GM19328 (cell line): ENCODE data around the gene TNFAIP6.
"Not testable (repeated sequence)": the region's sequence is repeated elsewhere in the genome, so short reads cannot be mapped to it uniquely, and the experiment has no call there.

ENCODE experiments used
- ATAC-seq: cut with Tn5 transposase; IDR thresholded peaks from one replicate; pipeline ENCODE4 v1.9.1; 2021; ENCODE audit warnings: mild to moderate bottlenecking, moderate library complexity; ENCODE audit not compliant: unreplicated experiment

TNFAIP6 gene, protein sequence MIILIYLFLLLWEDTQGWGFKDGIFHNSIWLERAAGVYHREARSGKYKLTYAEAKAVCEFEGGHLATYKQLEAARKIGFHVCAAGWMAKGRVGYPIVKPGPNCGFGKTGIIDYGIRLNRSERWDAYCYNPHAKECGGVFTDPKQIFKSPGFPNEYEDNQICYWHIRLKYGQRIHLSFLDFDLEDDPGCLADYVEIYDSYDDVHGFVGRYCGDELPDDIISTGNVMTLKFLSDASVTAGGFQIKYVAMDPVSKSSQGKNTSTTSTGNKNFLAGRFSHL

DNA sequence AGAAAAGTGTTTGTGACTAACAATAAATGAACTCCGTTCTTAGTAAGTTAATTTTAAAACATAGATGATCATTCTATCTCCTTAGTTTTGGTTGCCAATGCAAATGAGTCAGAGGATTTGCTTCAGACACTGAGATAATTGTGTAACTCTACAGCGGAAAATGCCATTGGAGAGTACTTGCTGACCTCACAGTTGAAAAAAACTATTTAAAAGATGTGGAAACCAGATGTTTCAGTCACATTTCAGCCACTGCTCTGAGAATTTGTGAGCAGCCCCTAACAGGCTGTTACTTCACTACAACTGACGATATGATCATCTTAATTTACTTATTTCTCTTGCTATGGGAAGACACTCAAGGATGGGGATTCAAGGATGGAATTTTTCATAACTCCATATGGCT, at the start of gene TNFAIP6:
Gene TNFAIP6 (plus strand): TSS at position 234 of the 400 bp plus-strand sequence. CDS start 75 bp downstream, at position 309.
- ATAC-seq = no peak

DNA sequence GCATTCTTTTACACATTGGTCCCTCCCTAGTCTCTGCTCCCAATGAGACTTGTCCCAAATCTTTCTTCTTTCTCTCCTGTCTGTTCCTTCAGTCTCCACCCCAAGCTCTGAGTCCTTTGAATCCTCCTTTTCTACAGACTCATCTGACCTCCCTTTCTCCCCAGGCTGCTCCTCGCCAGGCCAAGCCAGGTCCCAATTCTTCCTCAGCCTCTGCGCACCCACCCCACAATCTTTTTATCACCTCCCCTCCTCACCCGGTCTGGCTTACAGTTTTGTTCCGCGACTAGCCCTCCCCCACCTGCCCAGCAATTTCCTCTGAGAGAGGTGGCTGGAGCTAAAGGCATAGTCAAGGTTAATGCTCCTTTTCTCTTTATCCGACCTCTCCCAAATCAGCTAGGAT, 47.1 kb upstream of the TNFAIP6 start:
- not testable (repeated sequence) for ATAC-seq

DNA sequence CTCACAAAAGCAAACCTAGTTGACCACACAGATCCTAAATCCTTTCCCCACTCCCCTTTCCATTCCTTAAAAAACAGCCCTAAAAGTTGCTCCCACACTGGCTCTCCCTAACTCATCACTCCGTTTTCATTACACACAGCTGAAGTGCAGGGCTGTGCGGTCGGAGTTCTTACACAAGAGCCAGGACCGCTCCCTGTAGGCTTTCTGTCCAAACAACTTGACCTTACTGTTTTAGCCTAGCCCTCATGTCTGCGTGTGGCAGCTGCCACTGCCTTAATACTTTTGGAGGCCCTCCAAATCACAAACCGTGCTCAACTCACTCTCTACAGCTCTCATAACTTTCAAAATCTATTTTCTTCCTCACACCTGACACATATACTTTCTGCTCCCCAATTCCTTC, 45.0 kb upstream of the TNFAIP6 start:
- ATAC-seq = not testable (repeated sequence)

DNA sequence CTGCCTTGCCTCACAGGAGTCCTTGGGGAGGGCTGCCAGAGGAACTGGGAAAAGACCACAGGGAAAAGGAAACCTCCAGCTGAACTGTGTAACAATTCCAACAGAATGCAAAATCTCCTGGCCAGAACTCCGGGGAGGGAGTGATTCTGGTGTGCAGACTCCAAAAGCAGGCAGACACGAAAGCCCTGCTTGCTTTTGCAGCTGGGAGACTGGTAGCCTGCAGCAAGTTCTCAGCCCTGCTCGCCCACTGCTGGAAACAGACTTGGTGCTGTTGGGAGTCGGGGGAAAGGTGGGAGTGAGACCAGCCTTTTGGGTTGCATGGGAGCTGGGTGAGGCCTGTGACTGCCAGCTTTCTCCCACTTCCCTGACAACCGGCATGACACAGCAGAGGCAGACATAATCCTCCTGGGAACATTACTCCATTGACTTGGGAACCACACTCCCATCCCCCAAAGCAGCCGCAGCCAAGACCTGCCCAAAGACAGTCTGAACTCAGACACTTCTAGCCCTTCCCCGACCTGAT, 42.0 kb upstream of the TNFAIP6 start:
- ATAC-seq = no peak

DNA sequence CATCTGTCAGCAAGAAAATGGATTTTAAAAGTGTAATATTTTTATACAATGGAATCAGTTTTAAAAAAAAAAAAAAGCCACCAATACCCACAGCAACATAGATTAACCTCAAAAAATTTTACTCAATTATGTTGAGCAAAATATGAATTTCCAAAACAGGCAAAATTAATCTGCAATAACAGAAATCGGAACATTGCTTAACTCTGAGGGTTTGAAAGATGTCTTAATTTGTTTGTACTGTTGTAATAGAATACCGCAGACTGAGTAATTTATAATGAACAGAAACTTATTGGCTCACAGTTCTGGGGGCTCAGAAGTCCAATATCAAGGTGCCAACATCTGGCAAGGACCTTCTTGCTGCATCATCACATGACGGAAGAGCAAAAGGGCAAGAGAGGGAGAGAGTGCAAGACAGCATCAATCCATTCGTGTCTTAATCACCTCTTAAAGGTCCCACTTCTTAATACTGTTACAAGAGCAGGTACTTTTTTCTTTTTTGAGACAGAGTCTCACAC, 31.8 kb upstream of the TNFAIP6 start:
- no peak for ATAC-seq

DNA sequence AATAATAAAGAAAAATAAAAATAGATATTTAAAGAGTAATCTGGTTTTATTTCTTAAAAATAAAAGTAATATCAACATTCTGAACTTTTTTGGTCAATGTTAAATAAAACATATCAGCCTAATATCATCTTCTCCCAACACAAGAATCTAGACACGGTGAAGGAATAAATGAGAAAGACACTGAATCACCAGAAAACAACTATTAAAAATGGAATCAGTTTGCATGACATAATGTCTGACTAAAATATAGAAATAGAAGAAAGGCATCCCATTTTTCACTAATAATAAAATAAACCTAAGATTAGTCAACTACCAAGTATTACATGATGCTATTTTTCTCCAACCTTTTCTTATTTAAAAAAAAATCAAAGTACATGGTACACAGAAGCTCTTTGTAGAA, 30.8 kb upstream of the TNFAIP6 start:
- no peak for ATAC-seq

DNA sequence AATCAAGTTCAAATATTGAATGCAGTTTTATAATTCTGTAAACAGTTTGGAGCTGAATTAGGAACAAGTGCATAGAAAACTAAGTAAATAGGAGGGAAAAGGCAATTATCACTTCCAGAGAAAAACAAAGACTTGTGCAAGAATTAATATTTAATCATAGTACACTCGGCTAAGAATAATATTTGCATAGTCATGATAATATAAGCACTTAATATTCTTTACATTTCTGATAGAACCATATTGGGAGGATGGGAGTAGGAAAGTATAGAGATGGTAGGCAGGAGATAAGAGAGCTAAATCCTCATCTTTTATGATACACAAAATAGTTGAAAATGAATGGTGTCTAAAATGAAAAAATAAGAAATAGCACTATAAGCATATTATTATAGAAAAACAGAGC, 27.4 kb upstream of the TNFAIP6 start:
- no peak for ATAC-seq

DNA sequence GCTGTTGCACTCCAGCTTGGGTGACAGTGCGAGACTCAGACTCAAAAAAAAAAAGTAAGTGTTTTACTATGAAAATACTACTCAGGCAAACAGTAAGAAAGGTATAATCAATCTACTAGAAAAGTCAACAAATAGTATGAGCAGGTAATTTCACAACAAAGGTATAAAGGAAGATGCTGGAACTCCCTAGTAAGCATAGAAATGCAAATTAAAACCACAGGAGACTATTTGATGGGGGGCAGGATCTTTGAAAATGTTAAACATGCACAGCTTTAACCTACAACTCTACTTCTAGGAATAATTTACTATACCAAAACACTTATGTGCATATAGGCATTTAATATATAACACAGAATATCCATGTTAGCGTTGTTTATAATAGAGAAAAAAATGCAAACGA, 24.3 kb upstream of the TNFAIP6 start:
- no peak for ATAC-seq

DNA sequence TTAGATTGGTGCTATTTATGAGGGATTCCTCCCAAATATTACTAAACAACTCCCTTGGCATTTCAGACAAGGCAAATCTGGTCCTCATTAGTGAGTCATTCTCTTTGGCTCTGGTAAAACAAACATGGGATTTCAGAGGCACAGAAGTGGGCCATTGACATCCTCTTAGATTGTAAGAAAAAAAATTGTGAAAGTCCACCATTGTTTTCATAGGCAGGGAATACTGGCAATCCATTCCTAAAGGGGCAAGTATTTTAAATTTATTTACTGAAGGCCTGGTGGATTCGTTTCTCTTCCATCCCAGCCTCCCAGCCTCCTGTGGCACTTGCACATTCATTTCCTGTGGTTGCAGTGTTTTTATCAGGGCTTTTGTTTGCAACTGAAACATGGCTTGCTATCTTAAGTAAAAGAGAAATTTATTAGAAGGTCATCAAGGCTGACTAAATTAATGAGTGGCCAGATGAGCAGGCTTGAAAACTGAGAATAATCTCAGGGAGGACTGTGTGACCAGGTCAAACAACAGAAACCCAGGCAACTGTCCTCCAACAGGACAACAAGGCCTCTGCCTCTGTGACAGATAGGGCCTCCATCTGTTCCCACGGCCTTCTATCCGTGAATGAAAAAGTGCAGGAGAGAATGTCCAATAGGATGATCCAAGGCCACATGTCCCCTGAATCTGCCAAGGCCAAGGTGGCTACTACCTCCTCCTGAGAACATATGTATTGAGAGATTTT, 23.1 kb upstream of the TNFAIP6 start:
- no peak for ATAC-seq

DNA sequence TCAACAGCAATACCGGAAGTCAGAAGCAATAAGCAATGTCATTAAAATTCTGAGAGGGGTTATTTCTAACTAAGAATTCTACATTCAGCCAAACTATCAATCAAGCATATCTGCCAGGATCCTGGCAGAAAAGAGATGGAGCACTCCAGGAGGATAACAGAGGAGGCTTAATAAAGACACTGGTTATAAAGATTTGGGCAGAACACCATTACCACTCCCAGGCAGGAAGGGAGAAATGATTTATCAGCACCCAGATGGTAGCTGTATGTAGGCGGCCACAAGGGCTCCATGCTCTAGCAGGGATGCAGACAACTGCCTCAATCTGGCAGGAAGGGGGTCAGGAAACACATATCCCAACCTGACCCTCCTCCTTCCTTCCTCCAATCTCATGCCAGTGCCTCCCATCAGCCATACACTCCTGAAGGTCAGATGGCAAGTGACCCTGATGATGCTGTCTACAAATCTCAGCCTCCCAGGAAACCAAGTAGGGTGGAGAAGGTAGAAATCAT, 20.5 kb upstream of the TNFAIP6 start:
- no peak for ATAC-seq

DNA sequence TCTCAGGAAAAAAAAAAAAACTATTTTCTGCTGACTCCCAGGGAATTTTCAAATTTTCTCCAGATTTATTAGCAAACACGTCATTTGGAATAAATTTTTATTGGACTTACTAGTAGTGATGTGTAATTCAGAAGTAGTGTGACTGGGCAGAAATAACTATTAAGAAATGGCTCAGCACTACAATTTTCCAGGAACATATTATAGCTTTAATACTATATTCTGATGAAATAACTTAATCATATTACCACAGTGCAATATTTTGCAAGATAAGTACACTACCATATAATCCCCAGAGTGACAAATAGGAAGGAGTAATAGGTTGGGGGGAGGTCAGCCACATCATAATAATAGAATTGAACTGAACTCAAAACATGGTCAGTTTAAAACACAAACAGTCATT, 19.7 kb upstream of the TNFAIP6 start:
- ATAC-seq = no peak

DNA sequence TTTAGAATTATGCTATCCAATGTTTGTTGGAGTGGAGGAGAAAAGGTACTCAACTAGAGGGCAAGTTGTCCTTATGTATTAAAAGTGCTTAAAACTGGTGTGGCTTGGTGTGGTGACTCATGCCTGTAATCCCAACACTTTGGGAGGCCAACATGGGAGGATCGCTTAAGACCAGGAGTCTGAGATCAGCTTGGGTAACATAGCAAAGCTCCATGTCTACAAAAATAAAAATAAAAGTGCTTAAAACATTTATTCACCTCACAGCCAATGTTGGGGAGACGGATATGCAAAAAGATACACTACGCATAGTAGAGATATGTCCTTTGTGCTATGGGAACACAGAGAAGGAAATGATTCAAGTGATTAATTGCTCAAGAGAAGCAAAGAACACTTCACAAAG, 19.3 kb upstream of the TNFAIP6 start:
- no peak for ATAC-seq

DNA sequence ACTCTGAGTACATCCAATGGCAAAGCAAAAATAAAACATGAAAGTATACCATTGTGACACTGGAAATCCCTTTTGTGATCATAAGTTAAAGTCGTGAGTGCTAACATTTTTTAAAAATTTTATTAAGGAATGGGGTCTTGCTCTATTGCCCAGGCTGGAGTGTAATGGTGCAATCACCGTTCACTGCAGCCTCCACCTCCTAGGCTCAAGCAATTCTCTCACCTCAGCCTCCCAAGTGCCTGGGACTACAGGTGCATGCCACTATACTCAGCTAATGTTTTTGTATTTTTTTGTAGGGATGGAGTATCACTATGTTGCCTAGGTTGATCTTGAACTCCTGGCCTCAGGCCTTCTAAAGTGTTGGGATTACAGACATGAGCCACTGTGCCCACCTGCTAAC, 14.3 kb upstream of the TNFAIP6 start:
- no peak for ATAC-seq

DNA sequence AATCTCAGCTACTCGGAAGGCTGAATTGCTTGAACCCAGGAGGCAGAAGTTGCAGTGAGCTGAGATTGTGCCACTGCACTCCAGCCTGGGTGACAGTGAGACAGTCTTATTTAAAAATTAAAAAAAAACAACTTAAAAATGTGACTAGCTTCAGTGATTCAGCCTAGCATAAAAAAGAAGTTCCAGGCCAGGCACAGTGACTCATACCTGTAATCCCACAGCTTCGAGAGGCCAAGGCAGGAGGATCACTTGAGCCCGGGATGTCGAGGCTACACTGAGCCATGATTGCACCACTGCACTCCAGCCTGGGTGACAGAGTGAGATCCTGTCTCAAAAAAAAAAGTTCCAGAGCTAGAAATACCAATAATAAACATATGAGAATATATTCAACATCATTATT, 13.2 kb upstream of the TNFAIP6 start:
- ATAC-seq = not testable (repeated sequence)

DNA sequence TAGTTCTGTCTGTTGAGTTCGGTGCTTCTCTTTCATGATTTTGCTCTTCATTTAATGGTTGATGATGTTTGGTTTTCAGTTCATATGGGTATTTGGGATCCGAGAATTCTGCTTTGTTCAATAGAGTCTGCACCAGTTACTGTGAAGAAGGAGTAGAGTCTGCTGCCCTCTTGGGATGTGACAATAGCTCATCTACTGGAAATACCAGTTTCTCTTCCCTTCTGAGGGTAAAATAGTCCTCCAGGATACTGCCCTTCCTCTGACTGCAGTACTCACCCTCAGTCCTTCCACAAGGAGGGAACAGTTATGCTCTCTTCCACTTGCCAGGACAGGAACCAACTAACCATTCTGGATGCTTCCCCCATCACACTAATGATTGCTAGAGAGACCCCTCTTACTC, 12.5 kb upstream of the TNFAIP6 start:
- ATAC-seq = no peak

DNA sequence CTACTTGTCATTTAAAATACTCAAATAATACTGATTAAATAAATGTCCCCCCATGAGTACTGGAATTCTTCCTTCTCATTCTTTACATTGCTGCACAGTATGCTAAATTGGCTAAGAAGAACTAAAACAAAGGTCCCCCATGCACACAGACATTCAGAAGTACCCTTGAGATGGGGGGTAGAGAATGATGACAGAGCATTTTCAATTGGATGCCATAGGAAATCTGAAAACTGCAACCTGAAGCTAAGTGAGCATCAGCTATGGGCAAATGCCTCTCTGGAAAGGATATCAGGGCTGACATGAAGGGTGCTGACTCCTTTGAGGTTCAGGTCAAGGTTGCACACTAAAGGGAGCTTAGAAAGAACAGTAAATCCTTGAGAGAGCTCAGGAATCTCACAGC, 10.1 kb upstream of the TNFAIP6 start:
- ATAC-seq = no peak

DNA sequence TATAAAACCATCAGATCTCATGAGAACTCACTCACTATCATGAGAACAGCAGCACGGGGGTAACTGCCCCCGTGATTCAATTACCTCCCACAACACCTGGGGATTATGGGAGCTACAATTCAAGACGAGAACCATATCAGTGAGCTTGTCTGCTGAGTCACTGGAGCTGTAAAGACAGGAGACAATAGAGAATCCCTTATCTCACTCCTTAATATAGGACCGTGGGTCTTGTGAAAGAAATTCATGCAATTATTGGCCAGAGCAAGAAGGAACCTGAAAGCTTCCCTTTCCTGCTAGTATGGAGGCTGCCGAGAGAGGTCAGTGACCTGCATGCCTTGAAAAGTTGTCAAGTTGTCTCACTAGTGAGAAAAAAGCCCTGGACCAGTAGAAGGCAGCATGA, 9.5 kb upstream of the TNFAIP6 start:
- no peak for ATAC-seq

DNA sequence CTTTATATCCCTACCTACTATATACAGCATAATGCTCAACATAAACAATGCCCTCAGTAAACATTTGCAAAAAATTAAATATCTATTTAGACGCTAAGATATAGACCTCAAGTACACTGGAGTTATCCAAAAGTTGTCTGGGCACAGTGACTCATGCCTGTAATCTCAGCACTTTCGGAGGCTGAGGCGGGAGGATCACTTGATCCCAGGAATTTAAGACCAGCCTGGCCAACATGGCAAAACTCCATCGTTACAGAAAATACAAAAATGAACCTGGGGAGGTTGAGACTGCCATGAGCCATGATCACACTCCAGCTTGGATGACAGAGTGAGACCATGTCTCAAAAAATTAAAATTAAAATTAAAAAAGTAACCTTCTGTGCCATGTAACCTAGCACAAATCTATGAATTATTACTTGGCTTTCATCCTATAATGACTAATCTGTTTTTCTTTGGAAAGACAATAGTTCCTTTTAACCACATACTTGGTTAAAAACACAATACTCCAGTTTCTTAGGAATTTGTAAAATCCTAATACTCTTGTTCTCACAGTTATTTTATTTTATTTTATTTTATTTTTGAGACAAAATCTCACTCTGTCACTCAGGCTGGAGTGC, 6.7 kb upstream of the TNFAIP6 start:
- no peak for ATAC-seq

DNA sequence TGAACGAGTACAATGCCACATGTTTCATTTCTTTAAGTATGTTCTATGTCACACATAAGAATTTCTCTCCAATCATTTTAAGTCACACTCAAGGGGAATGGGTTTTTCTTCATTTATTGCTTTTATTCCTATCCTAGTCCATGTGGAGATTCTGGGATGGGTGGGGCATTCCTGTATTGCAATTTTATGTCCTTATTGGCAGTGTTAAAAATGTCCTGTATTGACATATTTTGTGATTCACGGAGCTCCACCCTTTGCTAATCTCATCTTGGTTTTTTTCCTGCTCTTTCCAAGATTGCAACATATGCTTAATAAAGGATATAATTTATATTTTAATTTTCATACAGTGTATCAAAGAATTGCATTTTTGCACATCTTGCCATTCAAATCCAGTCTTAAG, 3.4 kb upstream of the TNFAIP6 start:
- no peak for ATAC-seq

DNA sequence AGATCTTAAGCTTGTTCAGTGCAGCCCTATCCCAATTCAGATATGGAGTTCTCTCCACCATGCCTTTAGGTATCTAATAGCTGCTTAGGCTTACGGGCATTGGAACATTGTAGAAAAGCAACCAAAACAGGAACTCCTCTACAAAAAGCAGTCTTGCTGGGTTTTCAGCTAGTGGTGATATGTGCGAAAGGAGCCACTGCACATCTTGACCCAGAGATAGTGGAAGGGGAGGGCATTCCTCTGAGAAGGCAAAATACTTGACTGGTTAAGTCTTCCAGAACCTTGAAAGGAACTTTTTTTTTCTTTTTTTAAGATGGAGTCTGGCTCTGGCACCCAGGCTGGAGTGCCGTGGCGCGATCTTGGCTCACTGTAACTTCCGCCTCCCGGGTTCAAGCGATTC, 2.6 kb upstream of the TNFAIP6 start:
- no peak for ATAC-seq

DNA sequence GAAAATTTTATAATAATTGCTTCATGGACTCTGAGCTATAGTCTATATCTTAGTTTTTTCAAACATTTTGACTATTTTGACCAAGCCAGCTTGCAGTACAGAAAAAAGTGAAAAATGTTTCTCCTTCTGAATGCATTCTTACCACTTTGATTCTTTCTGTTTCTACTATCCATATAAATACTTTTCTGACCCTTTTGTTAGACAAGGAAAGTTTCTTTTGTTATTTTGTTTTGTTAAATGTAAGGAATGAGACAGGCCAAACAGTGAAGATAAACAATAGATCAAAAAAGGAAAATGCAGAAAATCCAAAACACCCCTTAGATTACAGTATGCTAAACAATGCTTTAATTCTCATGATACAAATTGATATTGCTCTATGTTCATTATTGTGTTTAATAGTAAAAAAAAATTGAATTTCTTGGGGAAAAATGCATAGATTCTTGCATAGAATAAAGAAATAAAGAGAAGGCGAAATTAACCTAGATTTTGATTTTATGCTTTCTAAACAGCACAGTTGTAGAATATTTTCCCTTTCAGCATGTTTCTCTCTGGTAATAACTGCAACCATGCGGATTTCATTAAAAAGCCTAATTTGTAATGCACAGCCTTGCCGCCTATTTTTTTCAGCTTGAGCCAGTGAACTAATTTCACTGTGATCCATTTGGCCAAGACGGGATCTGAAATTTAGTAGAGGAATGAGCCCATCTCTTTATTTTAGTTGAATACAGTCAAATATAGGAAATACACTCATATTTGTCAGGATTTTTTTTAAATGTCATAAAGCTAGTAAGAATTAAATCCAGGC, 976 bp downstream of the TNFAIP6 start:
- ATAC-seq = no peak
